ENCODE measurements around the gene GTF3C4. TPM values are rescaled to one million over a fixed set of nuclear protein-coding genes. Genes with fewer than 3 reads are reported as not detected.

The GTF3C4 gene
- total and polyA plus RNA-seq, 12 donors, result 1.2 to 12.0 (median 9.8) TPM

GRCh38 chr9:132645711-132646110, 24.6 kb upstream of the GTF3C4 start:
- DNase-seq, result no peak
- Histone ChIP-seq H3K27ac (no peak overlapping the region), H3K4me1 (no peaks in the 10 kb centered on the region), H3K27me3 (no peaks in the 10 kb centered on the region), H3K9me3 (no peaks in the 10 kb centered on the region), H3K4me3 (no peak overlapping the region), H3K36me3 (peaks cover 0 to 100% (median 60%) of the 10 kb centered on the region in 9 donors)
- no peak for ATAC-seq
- intact Hi-C loops (cut with DNase I), result no loop called here
- WGBS, 2 donors, result 96 to 97% methylated on average over 15 of the region's 15 CpGs
- TF ChIP-seq, protein P1, sequence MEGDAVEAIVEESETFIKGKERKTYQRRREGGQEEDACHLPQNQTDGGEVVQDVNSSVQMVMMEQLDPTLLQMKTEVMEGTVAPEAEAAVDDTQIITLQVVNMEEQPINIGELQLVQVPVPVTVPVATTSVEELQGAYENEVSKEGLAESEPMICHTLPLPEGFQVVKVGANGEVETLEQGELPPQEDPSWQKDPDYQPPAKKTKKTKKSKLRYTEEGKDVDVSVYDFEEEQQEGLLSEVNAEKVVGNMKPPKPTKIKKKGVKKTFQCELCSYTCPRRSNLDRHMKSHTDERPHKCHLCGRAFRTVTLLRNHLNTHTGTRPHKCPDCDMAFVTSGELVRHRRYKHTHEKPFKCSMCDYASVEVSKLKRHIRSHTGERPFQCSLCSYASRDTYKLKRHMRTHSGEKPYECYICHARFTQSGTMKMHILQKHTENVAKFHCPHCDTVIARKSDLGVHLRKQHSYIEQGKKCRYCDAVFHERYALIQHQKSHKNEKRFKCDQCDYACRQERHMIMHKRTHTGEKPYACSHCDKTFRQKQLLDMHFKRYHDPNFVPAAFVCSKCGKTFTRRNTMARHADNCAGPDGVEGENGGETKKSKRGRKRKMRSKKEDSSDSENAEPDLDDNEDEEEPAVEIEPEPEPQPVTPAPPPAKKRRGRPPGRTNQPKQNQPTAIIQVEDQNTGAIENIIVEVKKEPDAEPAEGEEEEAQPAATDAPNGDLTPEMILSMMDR (IDR thresholded peaks at IDR 0.05), result no peak

- ATAC-seq (no peak), DNase-seq (no peak)
- no peak overlapping the region for H3K27ac ChIP-seq
- no peaks in the 10 kb centered on the region for H3K9me3 ChIP-seq
- no peaks in the 10 kb centered on the region for H3K27me3 ChIP-seq
- WGBS, 2 donors, result 88 to 89% methylated on average over 7 of the region's 7 CpGs
- no peak overlapping the region for H3K4me3 ChIP-seq
- TF ChIP-seq, protein P1 (IDR thresholded peaks at IDR 0.05), result no peak
- intact Hi-C loops (cut with DNase I), result no loop called here
- no peaks in the 10 kb centered on the region for H3K4me1 ChIP-seq
- H3K36me3 ChIP-seq, result peaks cover 0 to 100% (median 51%) of the 10 kb centered on the region in 9 donors
Measured at GRCh38 chr9:132646726-132647125, 23.5 kb upstream of the GTF3C4 start.

GRCh38 chr9:132647355-132647754, 22.9 kb upstream of the GTF3C4 start:
- no peak overlapping the region for H3K27ac ChIP-seq
- no peaks in the 10 kb centered on the region for H3K9me3 ChIP-seq
- TF ChIP-seq, protein P1 (IDR thresholded peaks at IDR 0.05), result no peak
- ATAC-seq, result no peak
- H3K4me1 ChIP-seq, result no peaks in the 10 kb centered on the region
- intact Hi-C loops (cut with DNase I), result no loop called here
- DNase-seq, result no peak
- 84 to 90% methylated on average over 4 of the region's 4 CpGs for WGBS, 2 donors
- H3K4me3 ChIP-seq, result no peak overlapping the region
- peaks cover 0 to 100% (median 48%) of the 10 kb centered on the region in 9 donors for H3K36me3 ChIP-seq
- H3K27me3 ChIP-seq, result no peaks in the 10 kb centered on the region

- no peaks in the 10 kb centered on the region for H3K4me1 ChIP-seq
- peaks cover 0 to 99% (median 48%) of the 10 kb centered on the region in 9 donors for H3K36me3 ChIP-seq
- TF ChIP-seq, protein P1 (IDR thresholded peaks at IDR 0.05), result no peak
- 85 to 89% methylated on average over 2 of the region's 2 CpGs for WGBS, 2 donors
- intact Hi-C loops (cut with DNase I), result no loop called here
- no peak overlapping the region for H3K4me3 ChIP-seq
- H3K27me3 ChIP-seq, result no peaks in the 10 kb centered on the region
- DNase-seq (no peak), ATAC-seq (no peak)
- H3K27ac ChIP-seq, result no peak overlapping the region
- no peaks in the 10 kb centered on the region for H3K9me3 ChIP-seq
Measured at GRCh38 chr9:132647806-132648205, 22.5 kb upstream of the GTF3C4 start.
